ENCODE results near the gene CDK11B.
"Not testable (repeated sequence)": the region's sequence is repeated elsewhere in the genome, so short reads cannot be mapped to it uniquely, and the experiment has no call there.

Gene CDK11B

DNA sequence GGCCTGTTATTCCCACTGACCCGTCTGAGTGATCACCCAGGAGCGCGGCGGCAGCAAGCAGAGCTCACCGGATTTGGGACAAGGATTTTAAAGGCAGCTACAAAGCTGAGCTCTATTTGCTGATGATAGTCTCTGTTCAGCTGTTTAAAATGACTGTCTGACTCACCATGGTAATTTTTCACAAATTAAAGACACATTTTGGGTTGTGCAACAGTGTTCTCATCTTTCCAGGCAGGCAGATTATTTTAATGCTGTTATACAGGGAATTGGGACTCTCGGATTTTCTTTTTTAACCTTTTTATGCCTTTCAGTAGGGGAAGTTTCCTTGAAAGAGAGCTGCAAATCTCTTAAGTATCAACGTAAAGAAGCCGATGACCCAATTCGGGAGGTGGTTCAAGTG is 3.6 kb upstream of the CDK11B start:
- not testable (repeated sequence) for DNase-seq (ENCODE audit: low spot score)

DNA sequence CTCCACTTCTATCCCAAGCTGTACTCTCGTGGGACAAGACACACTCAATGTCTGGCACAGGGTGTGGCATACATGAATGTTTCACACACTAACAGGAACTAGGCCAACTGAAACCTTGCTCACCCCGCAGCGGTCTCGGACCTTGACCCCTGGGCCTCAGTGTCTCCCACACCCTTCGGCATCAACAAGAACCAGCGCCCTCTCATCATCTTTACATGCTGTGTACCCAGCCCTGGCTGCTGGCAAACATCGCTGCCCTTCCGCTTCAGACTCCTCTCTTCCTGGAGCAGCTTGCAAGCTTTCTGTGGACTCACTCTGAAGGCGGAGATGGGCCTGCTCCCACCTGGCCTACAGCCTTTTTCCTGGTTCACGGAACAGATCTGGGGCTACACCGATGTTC is 10.5 kb downstream of the CDK11B start:
- DNase-seq (ENCODE audit: low spot score): not testable (repeated sequence)

DNA sequence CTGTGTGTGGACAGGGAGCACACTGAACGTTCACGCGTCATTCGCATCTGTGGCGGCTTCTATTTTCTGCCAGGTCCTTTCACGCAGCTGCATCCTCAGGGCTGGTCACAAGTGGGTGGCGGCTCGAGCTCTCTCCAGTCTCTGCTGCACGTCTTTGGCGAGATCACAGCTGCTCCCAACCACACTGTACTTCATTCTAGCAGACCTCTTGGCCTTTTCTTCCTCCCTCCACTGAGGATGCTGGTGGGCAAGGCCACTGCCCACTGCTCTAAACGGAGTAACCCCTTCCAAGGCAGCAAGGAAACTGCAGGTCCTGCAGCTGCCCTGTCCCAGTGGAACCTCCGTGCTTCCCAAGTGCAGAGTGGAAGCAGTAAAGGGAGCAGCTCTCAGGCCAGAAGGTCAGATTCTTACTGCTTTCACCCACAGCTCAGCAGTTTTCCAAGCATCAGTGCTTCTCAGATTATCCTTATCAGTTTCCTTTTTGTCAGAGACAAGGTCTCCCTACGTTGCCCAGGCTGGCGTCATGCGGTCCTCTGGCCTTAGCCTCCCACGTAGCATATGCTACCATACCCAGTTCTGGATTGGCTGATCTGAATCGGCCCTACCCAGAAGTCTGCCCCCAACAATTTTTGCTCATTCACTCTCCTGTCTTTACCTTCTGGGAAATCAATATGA is 11.1 kb downstream of the CDK11B start:
- not testable (repeated sequence) for DNase-seq (ENCODE audit: low spot score)

GRCh38 chr1:1646326-1646725 is 12.5 kb downstream of the CDK11B start:
- DNase-seq (ENCODE audit: low spot score): not testable (repeated sequence)

- DNase-seq (ENCODE audit: low spot score): not testable (repeated sequence)
These were observed 17.9 kb downstream of the CDK11B start for GRCh38 chr1:1640711-1641461.

GRCh38 chr1:1640081-1640480 is 18.7 kb downstream of the CDK11B start:
- DNase-seq (ENCODE audit: low spot score): not testable (repeated sequence)

DNA sequence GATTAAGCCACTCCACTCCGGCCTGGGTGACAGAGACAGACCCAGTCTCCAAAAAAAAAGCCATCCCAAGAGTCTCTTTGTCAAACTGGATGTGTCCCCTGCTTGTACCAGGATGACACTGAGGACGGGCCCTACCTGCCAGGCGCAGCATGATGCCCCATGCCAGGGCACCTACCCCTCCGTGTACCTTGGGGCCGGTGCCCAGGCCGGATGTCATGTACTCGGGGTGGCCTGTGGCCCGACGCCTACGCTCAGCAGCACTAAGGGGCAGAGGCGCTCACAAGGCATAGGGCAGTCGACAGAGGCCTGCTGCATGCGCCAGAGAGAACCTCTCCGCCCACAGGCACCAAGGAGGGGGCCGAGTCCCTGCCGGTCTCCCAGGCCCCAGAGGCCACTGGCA is 19.4 kb downstream of the CDK11B start:
- not testable (repeated sequence) for DNase-seq (ENCODE audit: low spot score)

- not testable (repeated sequence) for DNase-seq (ENCODE audit: low spot score)
These were observed 20.3 kb downstream of the CDK11B start for GRCh38 chr1:1638528-1638927.

- not testable (repeated sequence) for DNase-seq (ENCODE audit: low spot score)
These were observed 21.3 kb downstream of the CDK11B start for GRCh38 chr1:1637479-1637875.

DNA sequence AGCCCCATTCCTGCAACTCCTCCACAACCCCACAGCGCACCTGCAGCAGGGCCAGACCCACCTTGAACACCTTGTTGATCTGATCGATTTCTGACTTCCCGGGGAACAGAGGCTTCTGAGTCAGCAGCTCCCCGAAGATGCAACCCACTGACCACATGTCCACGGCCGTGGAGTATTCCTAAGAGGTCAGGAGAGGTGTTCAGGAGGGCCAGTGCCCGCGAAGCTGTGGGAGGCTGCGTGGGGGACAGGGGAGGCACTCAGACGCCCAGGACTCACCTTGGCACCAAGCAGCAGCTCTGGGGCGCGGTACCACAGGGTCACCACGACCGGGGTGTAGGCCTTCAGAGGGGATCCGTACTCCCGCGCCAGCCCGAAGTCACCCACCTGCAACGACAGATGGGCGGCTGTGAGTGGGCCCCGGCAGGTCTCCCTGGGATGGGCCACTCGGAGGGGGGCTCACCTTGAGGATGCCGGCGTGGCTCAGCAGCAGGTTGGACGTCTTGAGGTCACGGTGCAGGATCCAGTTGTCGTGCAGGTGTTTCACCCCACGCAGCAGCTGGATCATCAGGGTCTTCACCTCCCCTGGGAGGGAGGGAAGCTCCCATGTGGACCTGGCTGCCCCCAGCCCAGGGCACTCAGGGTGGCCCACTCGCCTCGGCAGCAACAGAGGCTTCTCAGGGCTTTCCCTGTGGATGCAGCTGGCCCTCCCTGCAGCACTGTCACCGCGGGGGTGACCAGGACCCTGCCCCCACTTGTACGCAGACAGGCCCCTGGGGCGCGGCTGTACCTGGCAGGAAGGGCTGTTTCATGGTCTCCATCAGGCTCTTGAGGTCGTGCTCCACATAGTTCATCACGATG is 22.0 kb downstream of the CDK11B start:
- not testable (repeated sequence) for DNase-seq (ENCODE audit: low spot score)

DNA sequence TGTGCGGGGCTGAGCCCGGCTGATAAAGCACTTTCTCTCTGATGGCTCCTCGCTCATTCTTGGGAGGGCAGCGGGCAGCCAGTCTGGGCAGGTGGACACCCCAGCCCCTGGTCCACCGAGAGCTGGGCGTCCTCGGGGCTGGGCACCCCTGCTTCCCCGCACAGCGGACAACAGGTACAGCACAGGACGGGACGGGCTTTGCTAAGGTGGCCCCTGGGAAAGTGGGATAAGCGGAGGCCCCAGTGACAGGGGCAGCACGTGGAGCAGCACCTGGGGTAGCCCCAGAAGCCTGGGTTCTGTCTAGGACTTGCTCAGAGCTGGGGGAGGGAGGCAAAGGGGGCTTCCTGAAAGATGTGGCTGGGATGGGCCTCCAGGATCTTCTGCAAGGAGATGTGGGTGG is 24.2 kb downstream of the CDK11B start:
- DNase-seq (ENCODE audit: low spot score): not testable (repeated sequence)

GRCh38 chr1:1633409-1633808 is 25.4 kb downstream of the CDK11B start:
- not testable (repeated sequence) for DNase-seq (ENCODE audit: low spot score)

DNA sequence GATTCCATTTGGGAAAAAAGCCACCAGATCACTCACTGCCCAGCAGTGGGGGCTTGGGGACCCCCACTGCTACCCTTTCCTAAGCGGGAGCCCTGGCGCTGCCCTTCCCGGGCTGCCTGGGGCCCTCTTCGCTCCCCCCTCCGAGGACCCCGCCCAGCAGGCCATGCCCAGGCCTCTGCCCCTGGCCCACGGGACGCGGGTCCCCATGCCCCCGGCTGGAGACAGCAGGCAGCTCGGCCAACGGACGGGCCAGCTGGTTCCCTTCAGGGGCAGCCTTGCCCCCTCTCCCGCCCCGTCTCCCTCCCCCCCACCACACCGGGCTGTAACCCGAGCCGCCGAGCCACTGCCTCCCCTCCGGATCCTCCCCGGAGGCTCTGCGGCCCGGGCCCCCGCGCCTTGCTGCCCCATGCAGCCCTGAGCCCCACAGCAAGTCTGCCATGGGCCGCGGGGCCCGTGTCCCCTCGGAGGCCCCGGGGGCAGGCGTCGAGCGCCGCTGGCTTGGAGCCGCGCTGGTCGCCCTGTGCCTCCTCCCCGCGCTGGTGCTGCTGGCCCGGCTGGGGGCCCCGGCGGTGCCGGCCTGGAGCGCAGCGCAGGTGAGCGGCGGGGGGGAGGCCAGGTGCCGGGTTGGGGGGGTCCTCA is 26.9 kb downstream of the CDK11B start, which contains the start of gene MMP23B:
Gene MMP23B, plus strand, starts transcription at position 392 of the 639 bp plus-strand sequence. Its CDS starts 46 bp downstream, at position 438.
- peak; percentile 46 for DNase-seq (ENCODE audit: low spot score)

- DNase-seq (ENCODE audit: low spot score): peak; percentile 72
These were observed 27.6 kb downstream of the CDK11B start for GRCh38 chr1:1630965-1631781.

GRCh38 chr1:1630191-1630964 is 28.4 kb downstream of the CDK11B start:
- peak; percentile 55 for DNase-seq (ENCODE audit: low spot score)

GRCh38 chr1:1629430-1630190 is 29.2 kb downstream of the CDK11B start:
- no peak for DNase-seq (ENCODE audit: low spot score)

DNA sequence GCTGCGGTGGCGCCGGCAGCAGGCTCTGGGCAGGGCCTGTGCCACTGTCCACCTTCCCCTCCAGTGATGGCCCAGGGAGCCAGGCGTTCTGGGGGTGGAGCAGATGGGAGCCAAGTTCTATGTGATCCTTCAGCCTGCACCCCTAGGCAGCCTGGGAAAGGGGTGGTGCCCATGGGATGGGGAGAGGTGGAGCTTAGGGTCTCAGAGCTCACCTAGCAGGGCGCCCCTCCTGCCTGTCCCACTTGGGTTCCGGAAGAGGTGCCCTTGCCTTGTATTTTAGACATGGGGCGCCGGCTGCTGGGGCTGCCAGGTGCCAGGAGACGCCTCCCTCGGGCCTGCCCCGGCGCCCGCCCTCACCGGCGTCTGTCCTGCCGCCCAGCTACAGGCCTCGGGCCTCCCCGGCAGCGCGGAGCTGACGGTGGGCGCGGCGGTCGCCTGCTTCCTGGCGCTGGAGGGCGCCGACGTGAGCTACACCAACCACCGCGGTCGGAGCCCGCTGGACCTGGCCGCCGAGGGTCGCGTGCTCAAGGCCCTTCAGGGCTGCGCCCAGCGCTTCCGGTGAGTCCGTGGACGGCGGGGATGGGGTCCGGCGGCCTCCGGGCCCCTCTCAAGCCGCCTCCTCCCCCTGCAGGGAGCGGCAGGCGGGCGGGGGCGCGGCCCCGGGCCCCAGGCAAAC is 29.9 kb downstream of the CDK11B start:
- no peak for DNase-seq (ENCODE audit: low spot score)

DNA sequence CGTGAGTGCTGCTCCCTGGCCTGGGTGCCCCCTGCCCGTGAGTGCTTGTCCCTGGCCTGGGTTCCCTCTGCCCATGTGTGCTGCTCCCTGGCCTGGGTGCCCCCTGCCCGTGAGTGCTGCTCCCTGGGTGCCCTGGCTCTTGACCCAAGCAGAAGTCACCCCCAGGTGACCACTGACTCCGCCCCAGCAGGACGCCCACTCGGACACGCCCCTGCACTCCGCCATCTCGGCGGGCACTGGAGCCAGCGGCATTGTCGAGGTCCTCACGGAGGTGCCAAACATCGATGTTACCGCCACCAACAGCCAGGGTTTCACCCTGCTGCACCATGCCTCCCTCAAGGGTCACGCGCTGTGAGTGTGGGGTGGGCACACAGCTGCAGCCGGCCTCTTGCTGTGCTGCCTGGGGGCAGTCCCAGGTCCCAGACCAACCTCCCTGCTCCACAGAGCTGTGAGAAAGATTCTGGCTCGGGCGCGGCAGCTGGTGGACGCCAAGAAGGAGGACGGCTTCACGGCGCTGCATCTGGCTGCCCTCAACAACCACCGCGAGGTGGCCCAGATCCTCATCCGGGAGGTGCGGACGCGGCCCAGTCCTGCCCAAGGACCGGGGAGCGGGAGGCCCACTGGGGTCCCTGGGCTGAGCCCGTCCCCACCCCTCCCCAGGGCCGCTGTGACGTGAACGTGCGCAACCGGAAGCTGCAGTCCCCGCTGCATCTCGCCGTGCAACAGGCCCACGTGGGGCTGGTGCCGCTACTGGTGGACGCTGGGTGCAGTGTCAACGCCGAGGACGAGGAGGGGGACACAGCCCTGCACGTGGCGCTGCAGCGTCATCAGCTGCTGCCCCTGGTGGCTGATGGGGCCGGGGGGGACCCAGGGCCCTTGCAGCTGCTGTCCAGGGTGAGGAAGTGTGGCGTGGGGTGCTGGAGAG is 30.7 kb downstream of the CDK11B start:
- DNase-seq (ENCODE audit: low spot score): no peak
